Neural crest cell (in vitro differentiated cells): ENCODE data around the gene TIMP1. TPM values are rescaled to one million over a fixed set of nuclear protein-coding genes. Genes with fewer than 3 reads are reported as not detected.

ENCODE experiments used
- DNase-seq: peaks from one replicate; pipeline ENCODE4 v3.0.0; 2021; ENCODE audit warnings: low read depth, mixed read lengths, low spot score
- H3K27ac Mint-ChIP-seq: one replicate; pipeline ENCODE4 v1.8.0; 2021; ENCODE audit warnings: mild to moderate bottlenecking, mixed read lengths; ENCODE audit not compliant: unreplicated experiment
- H3K27me3 Mint-ChIP-seq: 2 replicates; pipeline ENCODE4 v1.8.0; 2021; ENCODE audit warnings: low read depth, mild to moderate bottlenecking, mixed read lengths
- H3K36me3 Mint-ChIP-seq: 2 replicates; pipeline ENCODE4 v1.8.0; 2021; ENCODE audit warnings: low read depth, mild to moderate bottlenecking, mixed read lengths
- H3K4me1 Mint-ChIP-seq: 2 replicates; pipeline ENCODE4 v1.8.0; 2021; ENCODE audit warnings: mixed read lengths
- H3K4me3 Mint-ChIP-seq: one replicate; pipeline ENCODE4 v1.8.0; 2021; ENCODE audit warnings: mild to moderate bottlenecking, mixed read lengths
- H3K9me3 Mint-ChIP-seq: 2 replicates; pipeline ENCODE4 v1.8.0; 2021; ENCODE audit warnings: mixed read lengths
- CTCF ChIP-seq: fragments of 200-600 bp; sonication (generic); conservative IDR thresholded peaks from 2 replicates; pipeline ENCODE4 v1.5.0; 2021; ENCODE audit warnings: antibody characterized with exemption, mild to moderate bottlenecking
- total RNA-seq: library from RNA; stranded (reverse); gene quantifications from 2 replicates; pipeline ENCODE4 v1.2.1, GENCODE V29; 2021

The TIMP1 gene
- total RNA-seq, 1 donor from 2014 or later, result 63.8 TPM

GRCh38 chrX:47563801-47564315, 18.4 kb upstream of the TIMP1 start:
- Mint-ChIP-seq H3K36me3 (peaks cover 13% of the 10 kb centered on the region), H3K4me1 (peaks cover 21% of the 10 kb centered on the region), H3K4me3 (peak overlapping the region; percentile 54), H3K27ac (no peak overlapping the region), H3K27me3 (no peaks in the 10 kb centered on the region), H3K9me3 (peaks cover 3% of the 10 kb centered on the region)
- no peak for TF ChIP-seq CTCF
- no peak for DNase-seq

- H3K9me3 Mint-ChIP-seq, result peaks cover 3% of the 10 kb centered on the region
- H3K27me3 Mint-ChIP-seq, result no peaks in the 10 kb centered on the region
- TF ChIP-seq CTCF, result no peak
- H3K4me1 Mint-ChIP-seq, result peaks cover 21% of the 10 kb centered on the region
- H3K36me3 Mint-ChIP-seq, result peaks cover 17% of the 10 kb centered on the region
- H3K4me3 Mint-ChIP-seq, result peak overlapping the region; percentile 54
- H3K27ac Mint-ChIP-seq, result no peak overlapping the region
- no peak for DNase-seq
These were observed 17.7 kb upstream of the TIMP1 start for GRCh38 chrX:47564438-47565085.

GRCh38 chrX:47566841-47567240, 15.4 kb upstream of the TIMP1 start:
- TF ChIP-seq CTCF, result no peak
- Mint-ChIP-seq H3K36me3 (peaks cover 30% of the 10 kb centered on the region), H3K9me3 (no peaks in the 10 kb centered on the region), H3K4me3 (no peak overlapping the region), H3K27me3 (no peaks in the 10 kb centered on the region), H3K4me1 (peaks cover 5% of the 10 kb centered on the region), H3K27ac (no peak overlapping the region)
- no peak for DNase-seq

- no peaks in the 10 kb centered on the region for H3K27me3 Mint-ChIP-seq
- no peak overlapping the region for H3K4me3 Mint-ChIP-seq
- peak; percentile 14 for DNase-seq
- peaks cover 7% of the 10 kb centered on the region for H3K4me1 Mint-ChIP-seq
- peak; percentile 35 for TF ChIP-seq CTCF
- no peaks in the 10 kb centered on the region for H3K9me3 Mint-ChIP-seq
- no peak overlapping the region for H3K27ac Mint-ChIP-seq
- H3K36me3 Mint-ChIP-seq, result peaks cover 35% of the 10 kb centered on the region
These were observed 13.5 kb upstream of the TIMP1 start for GRCh38 chrX:47568656-47569295.

GRCh38 chrX:47570794-47571193, 11.4 kb upstream of the TIMP1 start:
- DNase-seq, result no peak
- Mint-ChIP-seq H3K27ac (no peak overlapping the region), H3K36me3 (peaks cover 35% of the 10 kb centered on the region), H3K9me3 (no peaks in the 10 kb centered on the region), H3K4me1 (peaks cover 7% of the 10 kb centered on the region), H3K27me3 (no peaks in the 10 kb centered on the region), H3K4me3 (peak overlapping the region; percentile 25)
- TF ChIP-seq CTCF, result no peak
